ENCODE measurements around the gene DPF3. TPM values are rescaled to one million over a fixed set of nuclear protein-coding genes. Genes with fewer than 3 reads are reported as not detected.

DPF3 gene
- total RNA-seq, result 1.2 and 4.5 TPM in 2 replicates

GRCh38 chr14:72893636-72894322 lies at the start of gene DPF3:
Gene DPF3, minus strand, starts transcription at chr14:72894101. Its CDS starts 13 bp downstream, at chr14:72894088.

GRCh38 chr14:72926292-72927028 lies 32.6 kb upstream of the DPF3 start, which contains the start of gene DCAF4:
Gene DCAF4, plus strand, starts transcription at chr14:72926464. Its CDS starts 11,515 bp downstream, at chr14:72937979.

Other genes starting within 250 kb of the DPF3 start
- 8.8 and 26.1 TPM in 2 replicates for gene DCAF4, start 32.4 kb upstream of the DPF3 start, total RNA-seq
- 12.3 and 26.7 TPM in 2 replicates for gene ZFYVE1, start 133.0 kb upstream of the DPF3 start, total RNA-seq
- 11.5 and 22.8 TPM in 2 replicates for gene RBM25, start 164.4 kb upstream of the DPF3 start, total RNA-seq
- 34.4 and 47.3 TPM in 2 replicates for gene PSEN1, start 242.4 kb upstream of the DPF3 start, total RNA-seq